ENCODE results near the gene CNTN1.

Gene CNTN1

DNA sequence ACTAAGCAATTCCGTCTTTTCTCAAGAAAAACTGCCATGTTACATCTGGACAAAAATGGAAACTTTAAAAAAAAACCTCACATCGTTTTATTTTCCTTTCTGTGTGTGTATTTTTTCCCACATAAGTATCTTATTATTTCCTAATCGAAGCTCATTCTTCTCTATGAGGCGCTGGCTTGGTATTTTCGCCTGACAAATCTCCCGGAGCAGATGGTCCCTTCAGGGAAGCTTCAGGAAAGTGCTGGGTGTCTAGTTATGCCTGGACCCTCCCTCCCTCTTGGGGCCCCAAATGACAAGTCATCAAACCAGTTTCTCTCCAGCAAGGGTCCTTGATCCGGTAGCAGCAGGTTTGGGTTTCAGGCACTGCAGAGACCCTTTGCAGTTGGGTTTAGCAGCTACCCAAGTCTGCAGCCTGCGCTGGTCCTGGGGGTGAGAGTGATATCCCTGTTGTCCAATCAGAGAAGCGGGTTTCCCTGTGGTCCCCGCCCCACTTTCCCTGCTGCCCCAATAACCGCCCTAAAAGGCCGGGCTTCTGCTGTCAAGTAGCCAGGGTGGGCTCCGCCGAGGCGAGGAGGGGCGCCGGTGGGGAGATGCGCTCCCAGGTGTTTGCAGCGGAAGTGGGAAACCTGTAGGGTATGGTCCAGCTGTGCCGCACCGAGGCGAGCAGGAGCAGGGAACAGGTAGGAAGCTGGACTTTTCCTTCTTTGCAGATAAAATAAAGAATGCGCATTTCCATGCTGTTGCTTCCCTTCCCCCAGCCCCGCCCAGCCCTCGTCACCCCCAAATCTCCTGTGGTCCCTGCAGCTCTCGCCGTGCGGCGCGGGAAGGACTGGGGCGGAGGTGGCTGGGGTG, at the start of gene CNTN1:
Gene CNTN1 (plus strand): TSS at position 527 of the 852 bp plus-strand sequence.
- DNase-seq = peak; percentile 12

DNA sequence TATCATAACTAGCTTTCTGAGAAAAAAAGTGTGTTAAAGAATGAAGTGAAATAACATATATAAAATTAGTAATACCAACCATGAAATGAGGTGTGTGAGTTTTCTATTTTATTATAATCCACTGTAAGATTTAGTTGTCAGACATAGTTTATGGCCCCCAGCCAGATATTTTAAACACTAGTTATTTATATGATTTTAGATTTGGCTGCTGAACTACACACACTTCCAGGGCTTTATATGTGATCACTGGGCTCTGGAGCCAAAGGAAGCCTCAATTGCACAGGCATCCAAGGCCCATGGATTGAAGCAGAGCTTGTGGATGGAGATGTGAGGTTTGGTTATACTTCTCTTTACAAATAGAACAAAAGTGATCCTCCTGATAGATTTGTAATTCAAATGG, 48.7 kb upstream of the CNTN1 start:
- DNase-seq = no peak

DNA sequence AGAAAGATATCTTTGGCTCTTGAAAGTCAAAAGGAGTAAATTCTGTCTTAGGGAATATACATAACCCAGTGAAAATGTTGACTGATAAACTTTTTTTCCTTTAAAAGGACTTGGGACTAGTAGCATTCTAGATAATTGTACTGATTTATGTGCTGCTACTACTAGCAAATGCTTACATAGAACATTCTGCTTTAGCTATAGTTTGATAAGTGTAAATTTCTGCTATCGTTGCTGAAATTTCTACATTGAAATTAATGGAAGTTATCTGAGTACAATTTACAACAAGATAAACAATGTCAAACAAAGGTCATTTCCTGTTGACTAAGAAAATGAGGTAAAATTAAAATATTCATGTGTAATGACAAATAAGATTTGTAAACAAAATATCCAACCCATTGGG, 48.3 kb upstream of the CNTN1 start:
- no peak for DNase-seq

DNA sequence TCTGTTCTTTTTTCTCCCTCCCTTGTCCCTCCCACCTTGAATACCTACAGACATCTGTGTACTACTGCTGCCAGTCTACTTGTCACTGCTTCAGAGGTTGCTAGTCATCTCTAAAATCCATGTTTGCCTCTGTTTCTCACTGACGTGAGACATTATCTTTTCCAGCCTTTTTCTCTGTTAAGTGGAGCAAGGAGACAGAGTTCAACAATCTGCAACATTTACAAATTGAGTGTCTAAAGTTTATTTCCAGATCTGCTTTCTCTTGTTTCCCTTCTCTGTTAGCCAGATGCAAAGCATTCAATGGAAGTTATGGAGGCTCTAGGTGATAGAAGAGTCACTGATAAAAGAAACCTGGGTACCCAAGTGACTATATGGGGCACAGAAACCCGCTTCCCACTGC, 47.5 kb upstream of the CNTN1 start:
- no peak for DNase-seq

DNA sequence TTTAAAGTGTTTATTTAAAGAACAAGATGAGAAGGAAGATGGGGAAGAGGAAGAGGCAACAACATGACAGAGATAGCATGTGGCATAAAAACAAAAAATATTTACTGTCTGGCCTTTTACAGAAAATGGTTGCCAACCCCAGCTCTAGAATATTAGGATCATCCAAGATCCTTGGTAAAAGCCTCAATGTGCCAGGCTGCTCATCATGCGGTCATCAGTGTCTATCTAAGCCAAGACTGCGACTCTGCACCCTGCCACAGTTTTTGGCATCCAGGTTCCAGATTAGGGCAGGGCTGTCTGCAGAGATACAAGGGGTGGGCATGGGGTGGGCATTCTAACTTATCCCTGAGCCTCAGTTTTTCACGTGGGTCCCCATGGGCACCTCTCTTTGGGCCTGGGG, 46.9 kb upstream of the CNTN1 start:
- DNase-seq = no peak

DNA sequence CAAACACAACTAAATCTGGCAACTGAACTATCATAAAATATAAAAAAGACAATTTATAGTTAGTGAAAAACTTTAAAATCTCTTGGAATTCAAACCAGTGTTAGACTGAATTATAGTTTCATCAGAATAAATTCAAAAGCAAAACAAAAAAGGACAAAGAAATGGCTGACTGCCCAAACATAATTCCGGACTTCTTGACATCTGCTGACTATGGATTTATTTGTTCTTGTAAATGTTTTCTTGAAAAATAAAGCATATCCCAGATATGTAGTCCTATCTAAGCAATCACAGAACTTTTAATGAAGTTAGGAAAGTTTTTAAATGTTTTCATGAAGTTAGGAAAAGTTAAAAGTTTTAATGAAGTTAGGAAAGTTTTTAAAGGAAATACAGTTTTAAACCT, 45.8 kb upstream of the CNTN1 start:
- DNase-seq = no peak

DNA sequence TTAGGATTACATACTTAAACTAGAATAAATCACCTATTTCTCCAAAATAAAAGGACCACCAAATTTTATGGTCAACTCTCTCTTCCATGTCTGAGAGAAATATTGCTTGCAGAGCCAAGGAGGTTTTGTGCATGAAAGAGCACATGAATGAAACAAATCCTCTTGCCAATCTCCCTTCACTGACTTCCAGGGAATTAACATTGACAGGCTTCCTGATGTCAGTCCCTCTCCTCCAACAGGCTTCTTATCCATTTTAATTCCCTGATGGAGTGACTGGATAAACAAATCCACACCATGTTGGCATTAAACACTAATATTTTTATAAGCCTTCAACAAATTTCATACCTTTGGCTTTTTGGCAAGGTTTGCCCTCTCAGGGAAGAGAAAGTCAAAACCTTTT, 45.3 kb upstream of the CNTN1 start:
- DNase-seq = no peak

DNA sequence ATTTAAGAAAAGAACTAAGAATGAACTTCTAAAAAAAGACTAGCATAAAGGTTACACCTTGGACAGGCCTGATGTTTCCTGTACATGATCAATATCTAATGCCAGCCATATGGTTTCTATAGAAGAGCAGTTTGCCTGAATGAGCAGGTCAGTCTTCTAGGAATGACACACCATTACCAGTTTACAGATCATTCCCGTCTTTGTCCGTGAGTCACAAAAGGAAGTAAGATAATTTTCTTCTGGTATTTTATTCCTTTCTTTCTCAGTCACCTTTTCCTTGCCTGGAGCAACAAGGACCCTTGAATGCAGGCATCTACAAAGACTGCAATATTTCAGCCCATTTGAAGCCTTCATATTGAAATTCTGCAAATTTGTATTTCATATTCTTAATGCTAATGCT, 44.6 kb upstream of the CNTN1 start:
- no peak for DNase-seq

DNA sequence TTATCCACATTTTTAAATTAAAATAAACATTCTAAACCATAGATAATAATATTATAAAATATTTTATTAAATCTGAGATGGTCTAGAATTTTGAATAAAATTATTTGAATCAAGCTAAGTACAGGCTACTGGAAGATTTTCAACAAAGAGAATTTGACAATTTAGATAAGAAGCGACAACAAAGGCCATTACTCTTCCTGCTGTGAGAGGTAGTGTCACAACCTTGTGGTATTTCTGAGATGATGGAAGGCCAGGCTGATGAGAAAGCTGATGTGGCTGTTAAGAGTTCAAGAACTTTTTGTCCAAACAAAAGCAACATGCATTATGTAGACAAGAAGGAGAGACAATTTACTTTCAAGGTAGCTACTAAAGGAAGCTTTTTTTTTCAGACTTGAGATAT, 43.7 kb upstream of the CNTN1 start:
- no peak for DNase-seq

DNA sequence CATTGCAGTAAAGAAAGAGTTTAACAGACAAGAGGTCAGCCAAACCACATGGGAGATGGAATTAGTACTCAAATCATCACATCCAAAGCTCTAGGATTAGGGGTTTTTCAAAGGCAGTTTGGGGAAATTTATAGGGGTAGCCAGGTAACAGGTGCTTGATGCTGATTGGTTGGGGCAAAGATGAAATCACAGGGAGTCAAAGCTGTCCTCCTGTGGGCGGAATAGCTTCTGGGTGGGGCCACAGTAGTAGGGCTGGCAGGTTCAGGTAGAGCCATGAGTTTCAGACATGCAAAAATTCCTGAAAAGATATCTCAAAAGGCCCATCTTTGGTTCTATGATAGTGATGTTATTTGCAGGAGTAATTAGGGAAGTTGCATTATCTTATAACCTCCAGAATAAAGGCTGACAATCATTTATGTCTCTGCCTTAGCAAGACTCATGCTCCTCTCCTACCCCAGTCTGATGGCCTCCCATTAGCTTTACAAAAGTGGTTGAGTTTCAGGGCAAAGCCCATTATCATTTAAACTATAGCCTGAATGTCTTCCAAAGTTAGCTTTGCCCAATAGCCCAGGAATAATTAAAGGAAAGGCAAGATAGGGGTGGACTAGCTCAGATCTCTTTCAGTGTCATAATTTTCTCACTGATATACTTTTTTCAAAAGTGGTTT, 42.1 kb upstream of the CNTN1 start:
- no peak for DNase-seq

DNA sequence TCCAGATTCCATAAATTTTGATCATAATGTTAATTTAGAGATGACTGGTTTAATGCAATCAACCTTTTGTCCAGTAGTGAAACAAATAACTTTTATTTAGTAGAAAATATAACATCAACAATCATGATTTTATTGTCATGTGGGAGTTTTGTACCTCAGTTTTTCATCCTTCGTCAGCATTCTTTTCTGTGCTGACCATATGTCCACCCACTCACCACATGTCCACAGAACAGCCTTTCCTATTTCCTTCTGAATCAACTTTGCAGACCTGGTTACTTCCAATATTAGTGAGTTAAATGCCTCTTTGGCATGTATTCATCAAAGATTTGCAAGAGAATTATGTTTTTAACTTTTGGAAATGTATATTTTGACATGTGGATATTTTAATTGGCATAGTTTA, 36.8 kb upstream of the CNTN1 start:
- DNase-seq = no peak

DNA sequence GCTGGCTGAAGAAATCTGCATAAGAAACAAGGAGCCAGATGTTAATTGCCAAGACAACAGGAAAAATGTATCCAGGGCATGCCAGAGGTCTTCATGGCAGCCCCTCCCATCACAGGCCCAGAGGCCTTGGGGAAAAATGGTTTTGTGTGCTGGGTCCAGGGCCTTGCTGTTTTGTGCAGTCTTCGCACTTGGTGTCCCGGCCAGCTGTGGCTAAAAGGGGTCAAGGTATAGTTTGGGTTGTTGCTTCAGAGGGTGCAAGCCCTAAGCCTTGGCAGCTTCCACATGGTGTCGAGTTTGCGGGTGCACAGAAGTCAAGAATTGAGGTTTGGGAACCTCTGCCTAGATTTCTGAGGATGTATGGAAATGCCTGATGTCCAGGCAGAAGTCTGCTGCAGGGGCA, 29.9 kb upstream of the CNTN1 start:
- DNase-seq = no peak

DNA sequence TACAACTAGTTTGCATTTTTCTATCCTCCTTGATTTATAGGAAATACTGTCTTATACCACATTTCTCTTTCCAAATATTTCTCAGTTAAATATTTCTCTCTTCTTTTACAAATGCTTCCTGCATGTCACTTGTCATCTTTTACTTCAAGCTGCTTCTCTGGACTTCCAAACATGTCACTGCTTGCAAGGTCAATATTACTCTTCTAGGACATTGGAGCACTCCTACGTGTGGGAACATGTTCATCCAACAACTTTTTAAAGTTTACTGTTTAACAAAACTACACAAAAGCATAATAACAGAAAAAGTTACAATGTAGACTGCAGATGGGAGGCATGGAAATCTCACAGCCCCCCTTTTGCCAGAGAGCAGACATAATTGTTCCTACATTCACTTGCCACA, 28.5 kb upstream of the CNTN1 start:
- no peak for DNase-seq

DNA sequence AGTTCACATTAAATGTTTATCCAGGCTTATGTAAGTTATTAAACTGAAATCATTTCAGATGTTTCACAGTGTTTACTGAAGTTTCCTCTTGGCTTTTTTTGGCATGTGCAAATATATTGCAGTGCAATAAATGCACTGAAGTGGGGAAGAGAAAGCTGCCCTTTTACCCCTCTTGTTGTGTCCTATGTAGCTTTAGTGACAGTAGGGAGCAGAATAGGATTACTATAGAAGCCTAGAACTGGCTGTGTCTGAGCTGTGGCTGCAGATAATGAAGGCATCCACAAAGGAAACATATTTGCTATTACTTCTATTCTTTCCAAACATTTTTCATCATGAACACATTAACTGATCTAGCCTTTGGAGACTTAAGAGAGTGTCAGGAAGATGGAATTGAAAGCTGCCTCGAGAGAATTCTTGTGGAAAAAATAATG, 24.1 kb upstream of the CNTN1 start:
- no peak for DNase-seq

DNA sequence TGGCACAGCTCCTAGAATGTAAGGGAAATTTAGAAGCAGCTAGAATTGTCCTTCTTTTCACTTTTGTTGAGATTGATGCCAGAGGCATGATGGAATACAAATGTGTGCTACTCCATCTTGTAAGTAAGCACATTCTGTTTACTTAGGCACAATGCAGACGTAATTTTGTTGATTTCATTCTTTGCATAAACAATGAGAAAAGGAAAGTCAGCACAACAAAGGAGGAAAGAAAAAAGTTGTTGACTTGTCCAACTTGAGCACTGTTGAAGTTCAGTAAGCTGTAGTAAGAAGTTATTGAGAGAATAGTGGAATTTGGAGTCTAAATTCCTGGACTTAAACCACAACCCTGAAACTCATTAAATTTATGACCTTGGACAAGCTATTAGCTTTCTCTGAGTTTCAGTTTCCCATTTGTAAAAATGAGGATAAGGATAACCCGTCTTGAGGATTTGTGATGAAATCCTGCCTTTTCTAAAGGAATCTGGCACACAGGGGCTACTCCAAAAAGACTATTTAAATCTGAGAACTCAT, 19.4 kb upstream of the CNTN1 start:
- no peak for DNase-seq

DNA sequence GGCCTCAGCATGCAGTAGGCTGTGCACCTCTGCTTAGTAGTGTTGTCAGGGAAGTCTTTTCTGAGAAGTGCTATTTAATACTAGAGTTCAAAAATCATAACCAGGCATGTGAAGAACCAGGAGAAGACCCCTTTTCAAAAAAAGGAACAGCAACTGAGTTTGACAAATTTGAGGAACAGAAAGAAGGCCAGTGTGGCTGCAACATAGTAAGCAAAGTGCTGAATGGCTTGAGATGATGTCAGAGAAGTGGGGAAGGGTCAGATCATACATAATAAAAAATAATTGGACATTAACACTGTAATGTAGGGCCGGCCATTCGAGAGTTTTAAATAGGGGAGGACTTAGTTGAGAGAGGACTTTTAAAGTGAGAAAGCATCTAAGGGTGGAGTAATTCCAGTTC, 11.1 kb upstream of the CNTN1 start:
- no peak for DNase-seq

DNA sequence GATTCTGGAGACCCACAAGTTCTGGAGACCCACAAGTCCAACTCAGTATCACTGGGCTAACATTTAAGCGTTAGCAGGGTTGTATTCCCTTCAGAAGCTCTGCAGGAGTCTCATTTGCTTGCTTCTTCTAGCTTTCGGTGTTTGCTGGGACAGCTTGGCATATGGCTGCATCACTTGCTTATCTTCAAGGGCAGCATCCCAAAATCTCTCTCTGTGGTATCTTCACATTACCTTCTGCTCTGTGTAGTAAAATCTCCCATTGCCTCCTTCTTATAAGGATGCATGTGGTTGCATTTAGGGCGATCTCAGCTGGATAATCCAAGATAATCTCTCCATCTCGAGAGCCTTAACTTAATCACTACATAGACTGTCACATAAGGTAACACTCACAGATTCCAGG, 7.3 kb upstream of the CNTN1 start:
- no peak for DNase-seq

DNA sequence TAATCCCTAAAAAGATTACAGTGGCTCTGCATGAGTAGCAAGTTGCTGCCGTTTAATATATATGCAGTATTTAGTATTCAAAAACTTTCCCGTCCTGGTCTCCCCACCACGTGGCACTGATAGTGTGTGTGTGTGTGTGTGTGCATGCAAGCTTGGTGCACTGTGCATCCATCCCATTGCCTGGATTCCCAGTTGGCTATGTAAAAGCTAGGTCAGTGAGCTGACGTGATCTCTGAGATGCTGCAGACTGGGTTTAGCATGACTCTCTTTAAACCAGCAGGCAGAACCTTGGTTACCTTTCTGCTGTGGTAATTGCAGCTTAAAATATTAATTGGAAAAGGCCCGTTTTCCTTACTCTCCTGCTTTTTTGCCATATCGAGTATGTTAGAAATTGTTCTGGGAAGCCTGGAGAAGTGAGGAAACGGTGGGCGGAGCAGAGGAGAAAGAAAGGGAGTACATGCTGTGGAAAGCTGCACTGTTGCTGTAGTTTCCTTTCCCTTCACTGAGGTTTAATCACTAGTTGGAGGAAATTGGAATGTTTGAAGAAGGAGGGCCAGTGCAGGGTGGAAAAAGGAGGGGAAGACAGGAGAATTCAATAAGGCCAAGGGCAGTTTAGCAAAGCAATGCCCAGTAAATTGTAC, 4.0 kb upstream of the CNTN1 start:
- DNase-seq = no peak

DNA sequence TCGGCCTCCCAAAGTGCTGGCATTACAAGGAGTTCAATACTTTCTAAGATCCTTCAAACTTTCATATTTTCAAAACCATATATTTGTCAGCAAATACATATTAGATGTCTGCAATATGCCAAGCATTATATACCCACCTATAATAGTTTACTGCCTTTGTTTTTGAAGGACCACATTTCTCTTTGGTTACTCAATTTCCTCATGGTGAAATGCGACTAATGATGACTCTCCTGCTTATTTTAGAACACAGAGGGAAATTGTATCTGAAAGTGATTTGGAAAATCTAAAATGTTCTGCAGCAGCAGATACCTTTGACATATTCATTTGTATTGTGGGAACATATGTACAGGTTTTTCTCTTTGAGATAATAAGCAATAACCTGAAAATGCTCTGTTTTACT, 2.7 kb upstream of the CNTN1 start:
- DNase-seq = no peak

DNA sequence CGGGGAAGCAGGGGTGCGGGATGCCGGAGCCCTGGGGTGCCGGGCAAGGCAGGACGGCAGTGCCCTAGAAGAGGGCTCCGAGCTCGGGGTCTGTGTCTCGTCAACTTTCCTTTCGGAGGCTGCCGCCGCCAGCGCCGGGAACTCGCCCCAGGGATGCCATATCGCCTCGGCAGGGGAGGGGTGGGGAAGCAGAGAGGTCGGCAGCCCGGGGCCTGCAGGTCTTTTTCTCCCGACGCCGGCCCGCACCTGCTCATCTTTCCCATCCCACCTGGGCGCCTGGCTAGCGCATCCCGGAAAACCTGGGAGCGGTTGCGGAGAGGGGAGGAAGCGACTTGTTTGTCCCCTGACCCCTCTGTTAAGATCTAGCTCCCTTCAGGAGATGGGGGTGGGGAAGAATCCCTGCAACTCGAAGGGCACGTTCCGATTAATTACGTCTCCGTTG, 547 bp downstream of the CNTN1 start:
- no peak for DNase-seq

DNA sequence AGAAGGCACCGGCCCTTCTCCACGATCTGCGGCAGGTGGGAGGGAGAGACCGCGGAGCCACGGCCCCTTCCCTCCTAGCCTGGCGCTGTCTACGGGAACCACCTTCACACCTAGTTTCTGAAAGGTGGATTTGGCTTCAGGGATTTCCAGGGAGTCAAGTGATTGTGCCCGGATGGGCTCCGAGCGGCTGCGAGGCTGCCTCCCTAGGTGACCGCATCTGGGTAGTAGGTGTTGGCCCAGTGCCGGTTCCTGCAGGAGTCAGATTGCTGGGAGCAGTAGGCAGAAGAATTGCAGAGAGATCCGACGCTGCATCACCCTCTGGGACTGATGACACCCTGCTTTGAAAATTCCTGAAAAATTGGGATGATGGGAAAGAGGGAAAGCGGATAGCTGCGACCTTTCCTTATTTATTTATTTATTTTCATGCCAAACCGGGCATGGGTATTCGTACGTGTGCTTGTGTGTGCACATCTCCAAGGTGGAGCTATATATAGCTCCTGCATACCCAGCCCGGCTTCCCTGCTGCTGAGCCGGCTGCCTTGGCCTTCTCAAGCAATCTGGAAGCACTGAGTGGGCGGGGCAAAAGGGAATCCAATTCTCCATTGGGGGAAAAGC, 1.1 kb downstream of the CNTN1 start:
- no peak for DNase-seq

DNA sequence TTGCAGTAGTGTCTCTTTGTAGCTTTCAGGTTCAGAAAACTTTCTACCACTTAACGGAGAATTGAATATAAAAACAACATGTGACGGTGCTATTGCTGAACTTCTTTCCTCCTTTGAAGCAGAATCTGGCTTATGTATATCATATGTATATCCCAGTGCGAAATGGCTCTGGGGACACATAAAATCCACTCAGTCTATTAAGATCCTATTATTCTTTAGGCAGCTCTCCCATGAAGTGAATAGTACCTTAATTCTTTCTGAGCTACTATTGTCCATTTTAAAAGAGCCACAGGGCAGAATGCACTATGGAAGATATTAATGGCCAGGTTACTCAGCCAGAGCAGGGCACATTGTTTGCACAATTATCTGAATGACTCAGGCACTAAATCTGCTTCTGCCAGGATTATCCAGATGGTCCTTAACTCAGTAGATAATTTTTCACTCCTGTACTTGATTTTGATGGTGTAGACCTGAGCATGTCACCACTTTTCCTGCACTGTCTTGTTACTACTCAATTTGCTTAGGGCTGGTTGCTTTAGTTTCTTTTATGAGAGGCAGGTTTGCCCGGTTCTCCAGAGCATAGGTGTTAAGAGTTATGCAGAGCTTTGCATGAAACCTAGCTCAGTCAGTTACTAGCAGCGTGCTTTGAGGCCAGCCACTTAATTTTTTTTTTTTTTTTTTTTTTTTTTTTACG, 5.5 kb downstream of the CNTN1 start:
- no peak for DNase-seq

DNA sequence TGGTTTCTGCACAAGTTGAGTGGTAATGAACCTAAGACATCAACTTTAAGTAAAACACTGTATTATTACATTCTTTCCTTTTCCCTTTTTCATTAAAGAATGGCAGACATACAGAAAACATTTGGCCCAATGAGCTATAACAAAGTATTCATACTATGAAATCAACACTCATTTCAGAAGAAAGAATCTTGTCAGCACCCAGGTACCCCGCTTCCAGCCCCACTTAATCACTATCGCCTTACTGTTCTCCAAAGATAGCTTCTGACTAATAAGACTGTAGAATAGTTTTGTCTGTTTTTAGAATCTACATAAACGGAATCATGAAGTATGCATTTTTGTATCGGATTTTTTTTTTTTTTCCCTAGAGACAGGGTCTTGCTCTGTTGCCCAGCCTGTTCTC, 9.5 kb downstream of the CNTN1 start:
- DNase-seq = no peak
